ENCODE results near the gene MED7. TPM values are rescaled to one million over a fixed set of nuclear protein-coding genes. Genes with fewer than 3 reads are reported as not detected.

The MED7 gene
- total RNA-seq, 1 donor from 2014 or later: 16.1 TPM

DNA sequence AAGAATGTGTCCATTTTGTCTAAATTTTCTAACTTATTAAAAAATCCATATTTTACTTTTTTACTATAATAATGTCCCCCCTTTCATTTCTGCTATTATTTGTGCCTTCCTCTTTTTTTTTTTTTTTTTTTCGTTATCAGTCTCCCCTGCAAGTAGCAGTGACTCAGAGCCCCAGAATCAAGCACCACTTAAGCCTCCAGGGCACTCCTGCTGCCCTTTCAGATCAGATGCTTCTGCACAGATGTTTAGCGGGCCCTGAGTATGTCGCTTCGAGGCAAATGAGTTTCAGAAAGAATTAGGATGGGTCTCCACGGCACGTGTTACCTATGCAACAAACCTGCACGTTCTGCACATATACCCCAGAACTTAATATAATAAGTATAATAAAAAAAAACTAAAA, 11.7 kb downstream of the MED7 start:
- Mint-ChIP-seq H3K4me3 (no peak overlapping the region), H3K9me3 (no peaks in the 10 kb centered on the region), H3K27ac (no peak overlapping the region), H3K36me3 (ENCODE audit: low read depth) (peaks cover 1% of the 10 kb centered on the region), H3K4me1 (peaks cover 10% of the 10 kb centered on the region), H3K27me3 (no peaks in the 10 kb centered on the region)
- DNase-seq: no peak
- CTCF ChIA-PET: interaction anchor here (1.3 to 3.5 kb wide), 3 partner anchors 1431 to 1991 kb away, joined by 3 to 19 read pairs (median 5); no protein-coding TSS in a partner anchor
- peak; percentile 62 for ATAC-seq (ENCODE audit: low read depth)
- POLR2A ChIA-PET: interaction anchor here (2.5 kb wide), 1 partner anchor 12 kb away, joined by 11 read pairs; the partner anchor contains the start of gene MED7
- TF ChIP-seq, protein P1, sequence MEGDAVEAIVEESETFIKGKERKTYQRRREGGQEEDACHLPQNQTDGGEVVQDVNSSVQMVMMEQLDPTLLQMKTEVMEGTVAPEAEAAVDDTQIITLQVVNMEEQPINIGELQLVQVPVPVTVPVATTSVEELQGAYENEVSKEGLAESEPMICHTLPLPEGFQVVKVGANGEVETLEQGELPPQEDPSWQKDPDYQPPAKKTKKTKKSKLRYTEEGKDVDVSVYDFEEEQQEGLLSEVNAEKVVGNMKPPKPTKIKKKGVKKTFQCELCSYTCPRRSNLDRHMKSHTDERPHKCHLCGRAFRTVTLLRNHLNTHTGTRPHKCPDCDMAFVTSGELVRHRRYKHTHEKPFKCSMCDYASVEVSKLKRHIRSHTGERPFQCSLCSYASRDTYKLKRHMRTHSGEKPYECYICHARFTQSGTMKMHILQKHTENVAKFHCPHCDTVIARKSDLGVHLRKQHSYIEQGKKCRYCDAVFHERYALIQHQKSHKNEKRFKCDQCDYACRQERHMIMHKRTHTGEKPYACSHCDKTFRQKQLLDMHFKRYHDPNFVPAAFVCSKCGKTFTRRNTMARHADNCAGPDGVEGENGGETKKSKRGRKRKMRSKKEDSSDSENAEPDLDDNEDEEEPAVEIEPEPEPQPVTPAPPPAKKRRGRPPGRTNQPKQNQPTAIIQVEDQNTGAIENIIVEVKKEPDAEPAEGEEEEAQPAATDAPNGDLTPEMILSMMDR (IDR thresholded peaks at IDR 0.05): no peak
- intact Hi-C loops (cut with micrococcal nuclease): loop anchor here (5.0 kb wide), 3 partner anchors 294 to 1429 kb away; no protein-coding TSS in a partner anchor

DNA sequence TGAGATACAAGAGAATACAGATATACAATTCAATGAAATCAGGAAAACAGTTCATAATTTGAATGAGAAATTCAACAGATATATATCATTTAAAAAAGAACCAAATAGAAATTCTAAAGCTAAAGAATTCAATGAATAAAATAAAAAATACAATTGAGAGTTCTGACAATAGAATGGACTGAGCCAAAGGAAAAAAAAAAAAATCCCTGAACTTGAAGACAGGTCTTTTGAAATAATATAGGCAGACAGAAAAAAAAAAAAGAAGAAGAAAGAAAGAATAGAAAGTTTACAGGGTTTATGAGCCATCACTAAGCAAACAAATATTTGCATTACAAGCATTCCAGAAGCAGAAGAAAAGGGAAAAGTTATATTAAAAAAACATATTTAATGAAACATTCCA, 21.0 kb downstream of the MED7 start:
- no peak for DNase-seq
- CTCF ChIA-PET: interaction anchor here (0.9 kb wide), 1 partner anchor 10 kb away, joined by 3 read pairs; no protein-coding TSS in a partner anchor
- H3K9me3 Mint-ChIP-seq: peaks cover 18% of the 10 kb centered on the region
- H3K27ac Mint-ChIP-seq: no peak overlapping the region
- peaks cover 11% of the 10 kb centered on the region for H3K36me3 Mint-ChIP-seq (ENCODE audit: low read depth)
- intact Hi-C loops (cut with micrococcal nuclease): no loop called here
- ATAC-seq (ENCODE audit: low read depth): no peak
- no peaks in the 10 kb centered on the region for H3K4me1 Mint-ChIP-seq
- POLR2A ChIA-PET: no interaction called here
- no peaks in the 10 kb centered on the region for H3K27me3 Mint-ChIP-seq
- H3K4me3 Mint-ChIP-seq: no peak overlapping the region
- TF ChIP-seq, protein P1 (IDR thresholded peaks at IDR 0.05): no peak

DNA sequence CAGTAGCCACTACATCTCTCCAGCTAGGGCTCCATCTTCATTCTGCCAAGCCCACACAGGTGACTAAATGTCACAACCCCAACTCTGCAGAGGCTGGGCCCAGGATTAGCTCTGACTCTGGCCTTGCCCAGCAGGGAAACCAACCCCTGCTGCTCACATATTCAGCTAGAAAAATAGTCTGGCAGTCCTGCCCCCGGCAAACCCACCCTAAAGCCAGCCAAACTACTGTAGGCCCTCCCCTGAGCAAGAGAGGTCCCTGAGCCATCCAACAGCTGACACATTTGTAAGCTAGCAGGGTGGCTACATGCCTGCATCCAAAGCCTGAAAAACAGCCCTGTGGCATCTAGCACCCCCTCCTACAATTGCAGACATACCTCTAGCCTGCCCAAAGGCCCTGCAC, 22.6 kb downstream of the MED7 start:
- no peak overlapping the region for H3K27ac Mint-ChIP-seq
- ChIA-PET CTCF (no interaction called here), POLR2A (no interaction called here)
- ATAC-seq (ENCODE audit: low read depth) (no peak), DNase-seq (no peak)
- no peaks in the 10 kb centered on the region for H3K4me1 Mint-ChIP-seq
- no peak overlapping the region for H3K4me3 Mint-ChIP-seq
- peaks cover 11% of the 10 kb centered on the region for H3K36me3 Mint-ChIP-seq (ENCODE audit: low read depth)
- peaks cover 18% of the 10 kb centered on the region for H3K9me3 Mint-ChIP-seq
- TF ChIP-seq, protein P1 (IDR thresholded peaks at IDR 0.05): no peak
- intact Hi-C loops (cut with micrococcal nuclease): no loop called here
- no peaks in the 10 kb centered on the region for H3K27me3 Mint-ChIP-seq

DNA sequence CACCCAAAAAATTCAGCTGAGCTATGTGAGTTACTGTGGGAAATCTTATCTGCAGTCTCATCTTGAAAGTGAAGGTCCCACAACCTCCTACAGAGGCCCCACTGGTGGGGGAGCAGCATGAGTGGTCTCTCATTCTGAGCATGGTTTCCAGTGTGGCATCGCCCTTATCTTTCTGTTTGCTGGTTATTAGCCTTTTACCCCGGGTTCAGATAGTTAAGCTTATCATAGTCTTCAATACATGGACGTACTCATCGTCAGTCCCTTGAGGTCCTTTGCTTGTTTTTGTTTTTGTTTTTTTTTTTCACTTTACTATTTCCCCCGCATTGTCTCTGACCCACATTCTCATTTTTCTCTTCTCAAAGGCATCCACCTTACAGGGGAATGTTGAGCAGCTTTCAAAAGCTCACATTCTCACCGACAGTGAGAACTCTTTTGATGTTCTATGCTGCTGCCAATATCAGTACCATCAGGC, 26.1 kb downstream of the MED7 start:
- intact Hi-C loops (cut with micrococcal nuclease): no loop called here
- no peak overlapping the region for H3K4me3 Mint-ChIP-seq

DNA sequence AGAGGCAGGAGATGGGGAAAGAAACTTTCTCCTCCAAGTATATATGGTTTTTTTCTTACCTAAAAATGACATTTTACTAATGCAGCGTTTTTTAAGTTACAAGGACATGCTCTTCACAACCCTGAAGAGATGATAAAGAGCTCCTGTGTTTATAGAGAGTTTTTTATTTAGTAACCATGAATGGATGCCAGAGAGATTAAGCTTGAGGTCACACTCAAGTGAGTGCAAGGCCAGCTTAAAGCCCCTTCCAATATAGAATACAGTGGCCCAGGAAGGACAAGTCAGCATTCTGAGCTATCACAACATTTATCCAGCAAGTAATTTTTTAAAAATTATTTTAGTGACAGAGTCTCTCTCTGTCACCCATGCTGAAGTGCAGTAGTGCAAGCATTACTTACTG, 27.2 kb downstream of the MED7 start:
- Mint-ChIP-seq H3K27ac (no peak overlapping the region), H3K9me3 (no peaks in the 10 kb centered on the region), H3K27me3 (no peaks in the 10 kb centered on the region), H3K4me3 (no peak overlapping the region), H3K4me1 (peaks cover 1% of the 10 kb centered on the region), H3K36me3 (ENCODE audit: low read depth) (no peaks in the 10 kb centered on the region)
- ChIA-PET CTCF (no interaction called here), POLR2A (no interaction called here)
- intact Hi-C loops (cut with micrococcal nuclease): no loop called here
- TF ChIP-seq, protein P1 (IDR thresholded peaks at IDR 0.05): no peak
- ATAC-seq (ENCODE audit: low read depth) (no peak), DNase-seq (no peak)

More for the DNA sequence above, 26.1 kb downstream of the MED7 start:
- H3K9me3 Mint-ChIP-seq: peaks cover 4% of the 10 kb centered on the region
- DNase-seq (no peak), ATAC-seq (ENCODE audit: low read depth) (no peak)
- CTCF ChIA-PET: no interaction called here
- H3K4me1 Mint-ChIP-seq: no peaks in the 10 kb centered on the region
- no peak overlapping the region for H3K27ac Mint-ChIP-seq
- no peaks in the 10 kb centered on the region for H3K27me3 Mint-ChIP-seq
- POLR2A ChIA-PET: interaction anchor here (1.1 kb wide), 1 partner anchor 26 kb away, joined by 3 read pairs; the partner anchor contains the start of gene MED7
- TF ChIP-seq, protein P1 (IDR thresholded peaks at IDR 0.05): no peak
- H3K36me3 Mint-ChIP-seq (ENCODE audit: low read depth): no peaks in the 10 kb centered on the region
